Embryonic facial prominence (tissue), 1 donor: ENCODE results near the gene PRF1.

Experiments
- DNase-seq: peaks from one replicate; pipeline ENCODE4 v3.0.0-alpha.2; 2016; ENCODE audit errors: extremely low spot score

PRF1 gene

GRCh38 chr10:70576803-70577517 lies 25.6 kb downstream of the PRF1 start:
- no peak for DNase-seq

GRCh38 chr10:70575874-70576802 lies 26.4 kb downstream of the PRF1 start:
- no peak for DNase-seq

- no peak for DNase-seq
These were observed 27.1 kb downstream of the PRF1 start for GRCh38 chr10:70575486-70575873.

GRCh38 chr10:70573599-70574506 lies 28.7 kb downstream of the PRF1 start:
- DNase-seq = no peak

GRCh38 chr10:70571636-70572439 lies 30.7 kb downstream of the PRF1 start:
- DNase-seq = no peak

- no peak for DNase-seq
These were observed 31.3 kb downstream of the PRF1 start for GRCh38 chr10:70571236-70571635.

GRCh38 chr10:70568781-70569495 lies 33.6 kb downstream of the PRF1 start:
- no peak for DNase-seq

GRCh38 chr10:70568113-70568512 lies 34.4 kb downstream of the PRF1 start:
- DNase-seq = no peak

- DNase-seq = no peak
These were observed 34.9 kb downstream of the PRF1 start for GRCh38 chr10:70567603-70568002.

GRCh38 chr10:70566515-70567290 lies 35.8 kb downstream of the PRF1 start:
- DNase-seq = no peak

- DNase-seq = no peak
These were observed 36.7 kb downstream of the PRF1 start for GRCh38 chr10:70565556-70566514.

- DNase-seq = no peak
These were observed 37.6 kb downstream of the PRF1 start for GRCh38 chr10:70564901-70565351.

- DNase-seq = no peak
These were observed 38.3 kb downstream of the PRF1 start for GRCh38 chr10:70564113-70564725.

GRCh38 chr10:70563230-70563629 lies 39.3 kb downstream of the PRF1 start:
- no peak for DNase-seq

- DNase-seq = no peak
These were observed 40.3 kb downstream of the PRF1 start for GRCh38 chr10:70562036-70562755.

- DNase-seq = no peak
These were observed 41.0 kb downstream of the PRF1 start for GRCh38 chr10:70561558-70561957.

GRCh38 chr10:70561070-70561469 lies 41.5 kb downstream of the PRF1 start:
- DNase-seq = no peak
